ENCODE data around the gene ZXDC.

DNA sequence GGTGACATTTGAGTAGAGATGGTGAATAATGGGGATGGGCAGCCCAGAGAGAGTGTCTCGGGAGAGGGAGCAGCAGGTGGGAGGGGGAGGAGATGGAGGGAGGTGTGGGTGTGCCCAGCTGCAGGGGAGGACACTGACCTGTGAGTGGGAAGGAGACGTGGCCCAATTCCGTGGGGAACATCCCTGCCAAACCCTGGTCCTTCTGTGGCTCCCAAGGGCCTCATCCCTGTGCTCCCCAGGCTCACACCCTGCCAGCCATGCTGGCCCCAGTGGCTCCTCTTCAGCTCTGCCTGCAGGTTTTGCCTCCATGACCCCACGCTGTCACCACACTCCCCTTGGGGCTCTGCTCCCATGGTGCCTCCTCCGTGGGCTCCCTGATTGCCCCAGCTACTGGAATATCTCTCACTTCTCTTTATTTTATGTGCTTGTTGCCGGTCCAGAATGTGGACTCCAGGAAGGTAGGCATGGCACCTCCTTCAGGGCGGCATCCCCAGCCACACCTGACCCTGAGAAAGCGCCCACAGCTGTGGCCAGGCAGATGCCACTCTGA, 74.0 kb downstream of the ZXDC start:
- TF ChIP-seq, protein P1, sequence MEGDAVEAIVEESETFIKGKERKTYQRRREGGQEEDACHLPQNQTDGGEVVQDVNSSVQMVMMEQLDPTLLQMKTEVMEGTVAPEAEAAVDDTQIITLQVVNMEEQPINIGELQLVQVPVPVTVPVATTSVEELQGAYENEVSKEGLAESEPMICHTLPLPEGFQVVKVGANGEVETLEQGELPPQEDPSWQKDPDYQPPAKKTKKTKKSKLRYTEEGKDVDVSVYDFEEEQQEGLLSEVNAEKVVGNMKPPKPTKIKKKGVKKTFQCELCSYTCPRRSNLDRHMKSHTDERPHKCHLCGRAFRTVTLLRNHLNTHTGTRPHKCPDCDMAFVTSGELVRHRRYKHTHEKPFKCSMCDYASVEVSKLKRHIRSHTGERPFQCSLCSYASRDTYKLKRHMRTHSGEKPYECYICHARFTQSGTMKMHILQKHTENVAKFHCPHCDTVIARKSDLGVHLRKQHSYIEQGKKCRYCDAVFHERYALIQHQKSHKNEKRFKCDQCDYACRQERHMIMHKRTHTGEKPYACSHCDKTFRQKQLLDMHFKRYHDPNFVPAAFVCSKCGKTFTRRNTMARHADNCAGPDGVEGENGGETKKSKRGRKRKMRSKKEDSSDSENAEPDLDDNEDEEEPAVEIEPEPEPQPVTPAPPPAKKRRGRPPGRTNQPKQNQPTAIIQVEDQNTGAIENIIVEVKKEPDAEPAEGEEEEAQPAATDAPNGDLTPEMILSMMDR (IDR thresholded peaks at IDR 0.05): no peak
- TF ChIP-seq POLR2A (IDR thresholded peaks at IDR 0.05): no peak

All from esophagus squamous epithelium (tissue), 4 donors.